ENCODE results near the gene HEATR9.

- TF ChIP-seq POLR2A (IDR thresholded peaks at IDR 0.05) (no peak), CTCF (IDR thresholded peaks at IDR 0.05) (no peak)
Measured at GRCh38 chr17:35906926-35907637, 38.4 kb upstream of the HEATR9 start.

Data from uterus (tissue), 2 donors.